ENCODE measurements around the gene TRAP1. TPM values are rescaled to one million over a fixed set of nuclear protein-coding genes. Genes with fewer than 3 reads are reported as not detected.

TRAP1 gene
- polyA plus RNA-seq, 2 donors = 46.8 to 87.9 TPM

DNA sequence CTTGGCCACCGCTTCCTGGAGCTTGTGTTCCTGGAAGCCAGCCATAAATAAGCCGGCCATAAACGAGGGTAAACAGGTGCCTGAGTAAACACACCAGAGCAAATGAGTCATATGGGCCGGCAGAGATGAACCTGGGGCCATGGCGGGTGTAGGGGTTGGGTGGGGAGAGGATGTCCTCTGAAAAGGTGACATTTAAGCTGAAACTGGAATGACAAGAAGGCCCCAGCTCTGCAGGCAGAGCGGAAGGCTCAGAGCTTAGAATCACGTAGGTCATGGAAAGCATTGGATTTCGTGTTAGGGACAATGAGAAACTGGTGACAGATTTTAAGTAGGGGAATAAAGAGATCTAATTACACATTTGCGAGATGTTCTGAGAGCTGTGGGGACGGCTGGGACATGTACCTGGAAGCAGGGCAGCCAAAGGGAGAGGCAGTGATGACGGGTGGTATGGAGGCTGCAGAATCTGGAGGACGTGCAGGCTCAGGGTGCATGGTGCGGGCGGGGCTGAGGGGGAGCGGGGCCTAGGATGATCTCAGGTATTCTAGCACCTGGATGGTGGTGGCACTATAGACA, 70.9 kb downstream of the TRAP1 start:
- peaks cover 0 to 10% of the 10 kb centered on the region in 2 donors for H3K36me3 ChIP-seq (ENCODE audit: control insufficient read depth in 2 of 2, insufficient read depth in 2 of 2, low read length in 1 of 2)
- peaks cover 7 to 16% of the 10 kb centered on the region in 2 donors for H3K4me1 ChIP-seq (ENCODE audit: control insufficient read depth in 2 of 2, insufficient read depth in 2 of 2, low read length in 1 of 2)
- H3K27ac ChIP-seq (ENCODE audit: low read depth in 2 of 2, low read length in 1 of 2) = peak overlapping the region; percentile 64 to 82
- WGBS, 2 donors = 64 to 66% methylated on average over 15 of the region's 15 CpGs
- no peaks in the 10 kb centered on the region for H3K9me3 ChIP-seq (ENCODE audit: control insufficient read depth in 2 of 2, insufficient read depth in 1 of 2, low read depth in 1 of 2, low read length in 1 of 2)
- H3K4me3 ChIP-seq (ENCODE audit: low read depth in 1 of 2, low read length in 2 of 2) = no peak overlapping the region
- H3K27me3 ChIP-seq (ENCODE audit: control insufficient read depth in 1 of 2, insufficient read depth in 2 of 2, low read length in 2 of 2) = no peaks in the 10 kb centered on the region

DNA sequence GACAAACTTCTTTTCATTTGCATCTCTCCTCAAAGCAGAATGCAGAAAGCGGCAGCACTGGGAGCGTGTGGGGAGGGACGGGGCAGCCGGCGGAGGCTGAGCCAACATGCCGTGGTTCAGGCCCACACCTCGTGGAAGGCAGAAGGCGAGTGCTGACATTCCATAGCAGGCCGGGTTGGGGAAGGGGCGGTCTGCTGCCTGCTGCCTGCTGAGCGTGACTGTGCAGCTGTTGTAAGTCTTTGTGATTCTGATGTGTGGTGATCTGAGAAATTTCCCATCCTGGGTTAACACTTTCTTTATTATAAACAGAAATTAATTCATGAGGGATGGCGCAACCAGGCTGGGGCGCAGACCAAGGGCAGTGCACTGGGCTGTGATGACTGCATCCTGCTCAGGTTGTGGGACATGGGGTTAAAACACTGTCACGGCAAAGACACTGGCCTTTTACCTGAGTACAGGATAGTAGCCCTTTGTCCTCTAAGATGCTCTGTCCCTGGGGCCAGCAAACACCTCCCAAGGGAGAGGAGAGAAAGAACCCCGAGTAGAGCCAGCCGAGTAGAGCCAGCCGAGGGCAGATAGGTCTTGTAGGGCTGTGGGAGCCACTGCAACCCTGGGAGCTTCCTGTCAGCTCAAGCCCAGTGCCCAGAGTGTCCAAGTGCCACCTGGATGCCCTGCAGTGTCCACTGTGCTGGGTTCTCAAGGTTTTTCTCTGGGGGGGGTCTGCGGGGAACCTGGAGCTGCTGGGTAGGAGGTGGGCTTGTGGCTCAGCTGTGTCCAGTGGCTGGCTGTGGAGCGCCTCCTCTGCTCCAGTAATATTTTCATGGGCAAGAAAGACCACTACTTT, 71.6 kb downstream of the TRAP1 start:
- H3K36me3 ChIP-seq (ENCODE audit: control insufficient read depth in 2 of 2, insufficient read depth in 2 of 2, low read length in 1 of 2) = peaks cover 0 to 10% of the 10 kb centered on the region in 2 donors
- no peaks in the 10 kb centered on the region for H3K27me3 ChIP-seq (ENCODE audit: control insufficient read depth in 1 of 2, insufficient read depth in 2 of 2, low read length in 2 of 2)
- H3K27ac ChIP-seq (ENCODE audit: low read depth in 2 of 2, low read length in 1 of 2) = peak overlapping the region in 1 of 2 donors; percentile 61
- no peaks in the 10 kb centered on the region for H3K9me3 ChIP-seq (ENCODE audit: control insufficient read depth in 2 of 2, insufficient read depth in 1 of 2, low read depth in 1 of 2, low read length in 1 of 2)
- H3K4me3 ChIP-seq (ENCODE audit: low read depth in 1 of 2, low read length in 2 of 2) = no peak overlapping the region
- peaks cover 7 to 16% of the 10 kb centered on the region in 2 donors for H3K4me1 ChIP-seq (ENCODE audit: control insufficient read depth in 2 of 2, insufficient read depth in 2 of 2, low read length in 1 of 2)
- 77 to 79% methylated on average over 19 of the region's 19 CpGs for WGBS, 2 donors

DNA sequence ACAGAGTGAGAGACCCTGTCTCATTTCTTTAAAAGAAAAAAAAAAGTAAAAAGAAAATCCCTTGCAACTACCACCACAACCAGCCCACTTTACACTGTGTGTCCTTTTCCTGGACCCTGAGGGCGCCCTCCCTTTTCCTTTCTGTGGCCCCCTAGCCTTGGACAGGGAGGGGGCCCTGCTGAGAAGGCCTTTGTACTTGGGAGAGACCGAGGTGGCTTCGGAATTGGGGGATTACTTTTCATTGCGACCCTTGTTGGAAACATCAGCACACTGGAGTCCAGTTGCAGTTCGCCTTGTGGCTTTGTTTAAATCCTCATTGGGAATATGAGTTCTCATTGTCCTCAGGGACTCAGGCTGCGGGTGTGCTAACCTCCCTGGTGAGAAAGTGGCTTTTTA, 72.2 kb downstream of the TRAP1 start:
- Histone ChIP-seq H3K4me3 (ENCODE audit: low read depth in 1 of 2, low read length in 2 of 2) (no peak overlapping the region), H3K27ac (ENCODE audit: low read depth in 2 of 2, low read length in 1 of 2) (no peak overlapping the region), H3K27me3 (ENCODE audit: control insufficient read depth in 1 of 2, insufficient read depth in 2 of 2, low read length in 2 of 2) (no peaks in the 10 kb centered on the region), H3K9me3 (ENCODE audit: control insufficient read depth in 2 of 2, insufficient read depth in 1 of 2, low read depth in 1 of 2, low read length in 1 of 2) (no peaks in the 10 kb centered on the region), H3K4me1 (ENCODE audit: control insufficient read depth in 2 of 2, insufficient read depth in 2 of 2, low read length in 1 of 2) (peaks cover 7 to 16% of the 10 kb centered on the region in 2 donors), H3K36me3 (ENCODE audit: control insufficient read depth in 2 of 2, insufficient read depth in 2 of 2, low read length in 1 of 2) (peaks cover 0 to 10% of the 10 kb centered on the region in 2 donors)
- 81 to 87% methylated on average over 6 of the region's 6 CpGs for WGBS, 2 donors

DNA sequence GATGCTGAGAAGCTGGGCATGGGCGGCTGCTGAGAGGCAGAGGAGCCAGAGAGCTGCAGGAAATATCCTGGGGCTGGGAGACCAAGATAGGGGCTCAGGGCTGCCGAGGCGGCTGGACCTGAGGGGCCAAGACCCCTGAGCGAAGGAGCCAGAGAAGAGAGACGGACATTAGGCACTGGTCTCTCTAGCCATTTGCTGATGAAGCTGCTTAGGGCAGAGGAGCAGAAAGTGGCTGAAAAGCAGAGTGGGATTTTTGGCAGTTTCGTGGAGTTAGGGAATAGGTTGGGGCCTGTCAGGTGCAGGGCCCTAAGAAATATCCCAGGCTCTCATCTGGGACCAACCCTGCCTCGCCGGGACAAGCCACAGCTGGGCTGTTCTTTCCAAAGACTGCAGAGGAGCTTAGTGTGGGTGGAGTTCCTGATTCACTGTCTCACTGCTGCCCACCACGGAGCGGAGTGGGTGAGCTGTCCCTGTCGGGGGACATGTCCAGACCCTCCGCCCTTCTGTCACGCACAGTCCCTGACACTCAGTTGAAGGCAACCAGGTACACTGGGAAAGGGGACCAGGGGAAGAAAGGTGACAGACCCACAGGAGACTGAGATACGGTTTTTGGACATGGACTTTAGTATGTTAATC, 74.1 kb downstream of the TRAP1 start:
- no peaks in the 10 kb centered on the region for H3K27me3 ChIP-seq (ENCODE audit: control insufficient read depth in 1 of 2, insufficient read depth in 2 of 2, low read length in 2 of 2)
- H3K9me3 ChIP-seq (ENCODE audit: control insufficient read depth in 2 of 2, insufficient read depth in 1 of 2, low read depth in 1 of 2, low read length in 1 of 2) = no peaks in the 10 kb centered on the region
- peaks cover 7 to 16% of the 10 kb centered on the region in 2 donors for H3K4me1 ChIP-seq (ENCODE audit: control insufficient read depth in 2 of 2, insufficient read depth in 2 of 2, low read length in 1 of 2)
- peaks cover 0 to 10% of the 10 kb centered on the region in 2 donors for H3K36me3 ChIP-seq (ENCODE audit: control insufficient read depth in 2 of 2, insufficient read depth in 2 of 2, low read length in 1 of 2)
- H3K4me3 ChIP-seq (ENCODE audit: low read depth in 1 of 2, low read length in 2 of 2) = peak overlapping the region; percentile 24 to 40
- peak overlapping the region in 1 of 2 donors; percentile 70 for H3K27ac ChIP-seq (ENCODE audit: low read depth in 2 of 2, low read length in 1 of 2)
- 66 to 73% methylated on average over 14 of the region's 14 CpGs for WGBS, 2 donors

DNA sequence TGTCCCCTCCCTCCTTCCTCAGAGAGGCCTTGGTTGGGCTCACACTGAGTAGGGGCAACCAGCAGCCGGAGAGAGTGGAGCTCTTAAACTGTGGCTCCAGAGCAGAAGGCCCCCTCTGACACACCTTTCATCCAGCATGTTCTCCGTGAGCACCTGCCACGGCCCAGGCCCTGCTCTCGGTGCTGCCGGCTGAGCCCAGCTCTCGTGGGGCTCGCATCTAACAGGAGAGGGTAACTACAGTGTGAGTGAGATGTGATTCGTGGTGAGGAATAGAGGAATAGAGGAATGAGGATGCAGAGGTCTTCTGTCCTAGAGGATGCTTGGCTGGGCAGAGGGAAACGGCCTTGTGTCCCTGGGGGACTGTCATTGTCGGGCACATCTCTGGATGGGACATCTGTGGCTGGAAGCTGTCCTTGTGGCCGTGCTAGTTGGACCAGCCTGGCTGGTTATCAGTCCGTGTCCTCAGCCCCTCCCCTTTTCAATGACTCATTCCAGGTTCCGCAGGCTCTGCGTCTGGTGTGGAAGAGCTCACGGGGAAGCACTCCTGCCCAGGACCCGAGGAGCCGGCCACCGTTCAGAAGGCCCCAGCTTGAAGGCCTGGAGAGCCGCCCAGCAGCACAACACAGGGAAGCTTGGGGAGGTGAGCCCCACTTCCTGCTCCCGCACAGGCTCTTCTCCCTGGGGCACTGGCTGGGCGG, 74.8 kb downstream of the TRAP1 start:
- peak overlapping the region in 1 of 2 donors; percentile 40 for H3K4me3 ChIP-seq (ENCODE audit: low read depth in 1 of 2, low read length in 2 of 2)
- peaks cover 0 to 10% of the 10 kb centered on the region in 2 donors for H3K36me3 ChIP-seq (ENCODE audit: control insufficient read depth in 2 of 2, insufficient read depth in 2 of 2, low read length in 1 of 2)
- peaks cover 7 to 16% of the 10 kb centered on the region in 2 donors for H3K4me1 ChIP-seq (ENCODE audit: control insufficient read depth in 2 of 2, insufficient read depth in 2 of 2, low read length in 1 of 2)

DNA sequence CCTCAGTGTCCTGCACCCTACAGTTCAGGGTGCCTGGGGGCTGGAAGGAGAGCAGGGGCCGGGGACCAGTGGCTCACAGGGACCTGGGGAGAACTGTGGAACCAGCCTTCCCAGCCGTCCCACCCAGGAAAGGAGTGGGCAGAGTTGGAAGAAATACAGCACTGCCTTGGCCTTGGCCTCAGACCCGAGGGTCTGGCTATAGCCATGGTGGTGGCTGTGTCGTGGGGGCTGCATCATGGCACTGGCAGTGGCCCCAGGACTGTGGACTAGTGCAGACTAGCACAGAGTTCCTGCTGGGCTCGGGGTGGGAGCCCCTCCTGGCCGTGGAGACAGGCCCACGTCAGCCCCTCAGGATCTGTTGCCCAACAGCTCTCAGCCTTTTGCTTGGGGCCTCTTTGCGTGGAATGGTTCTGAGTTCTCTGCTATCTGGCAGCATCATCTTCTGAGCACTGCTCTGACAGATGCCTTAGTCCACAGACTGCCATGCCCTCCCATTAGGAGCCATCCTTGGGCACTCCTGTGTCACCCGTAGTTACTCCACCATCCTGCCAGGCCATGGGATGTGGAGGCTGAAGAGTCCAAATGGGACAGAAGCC, 75.4 kb downstream of the TRAP1 start:
- H3K27ac ChIP-seq (ENCODE audit: low read depth in 2 of 2, low read length in 1 of 2) = peak overlapping the region in 1 of 2 donors; percentile 43
- 90 to 93% methylated on average over 9 of the region's 9 CpGs for WGBS, 2 donors
- H3K27me3 ChIP-seq (ENCODE audit: control insufficient read depth in 1 of 2, insufficient read depth in 2 of 2, low read length in 2 of 2) = no peaks in the 10 kb centered on the region
- H3K4me1 ChIP-seq (ENCODE audit: control insufficient read depth in 2 of 2, insufficient read depth in 2 of 2, low read length in 1 of 2) = peaks cover 7 to 16% of the 10 kb centered on the region in 2 donors
- H3K9me3 ChIP-seq (ENCODE audit: control insufficient read depth in 2 of 2, insufficient read depth in 1 of 2, low read depth in 1 of 2, low read length in 1 of 2) = no peaks in the 10 kb centered on the region
- no peak overlapping the region for H3K4me3 ChIP-seq (ENCODE audit: low read depth in 1 of 2, low read length in 2 of 2)
- peaks cover 0 to 10% of the 10 kb centered on the region in 2 donors for H3K36me3 ChIP-seq (ENCODE audit: control insufficient read depth in 2 of 2, insufficient read depth in 2 of 2, low read length in 1 of 2)

More for the DNA sequence above, 74.8 kb downstream of the TRAP1 start:
- H3K9me3 ChIP-seq (ENCODE audit: control insufficient read depth in 2 of 2, insufficient read depth in 1 of 2, low read depth in 1 of 2, low read length in 1 of 2) = no peaks in the 10 kb centered on the region
- 42 to 53% methylated on average over 21 of the region's 21 CpGs for WGBS, 2 donors
- H3K27ac ChIP-seq (ENCODE audit: low read depth in 2 of 2, low read length in 1 of 2) = peak overlapping the region in 1 of 2 donors; percentile 70
- no peaks in the 10 kb centered on the region for H3K27me3 ChIP-seq (ENCODE audit: control insufficient read depth in 1 of 2, insufficient read depth in 2 of 2, low read length in 2 of 2)

DNA sequence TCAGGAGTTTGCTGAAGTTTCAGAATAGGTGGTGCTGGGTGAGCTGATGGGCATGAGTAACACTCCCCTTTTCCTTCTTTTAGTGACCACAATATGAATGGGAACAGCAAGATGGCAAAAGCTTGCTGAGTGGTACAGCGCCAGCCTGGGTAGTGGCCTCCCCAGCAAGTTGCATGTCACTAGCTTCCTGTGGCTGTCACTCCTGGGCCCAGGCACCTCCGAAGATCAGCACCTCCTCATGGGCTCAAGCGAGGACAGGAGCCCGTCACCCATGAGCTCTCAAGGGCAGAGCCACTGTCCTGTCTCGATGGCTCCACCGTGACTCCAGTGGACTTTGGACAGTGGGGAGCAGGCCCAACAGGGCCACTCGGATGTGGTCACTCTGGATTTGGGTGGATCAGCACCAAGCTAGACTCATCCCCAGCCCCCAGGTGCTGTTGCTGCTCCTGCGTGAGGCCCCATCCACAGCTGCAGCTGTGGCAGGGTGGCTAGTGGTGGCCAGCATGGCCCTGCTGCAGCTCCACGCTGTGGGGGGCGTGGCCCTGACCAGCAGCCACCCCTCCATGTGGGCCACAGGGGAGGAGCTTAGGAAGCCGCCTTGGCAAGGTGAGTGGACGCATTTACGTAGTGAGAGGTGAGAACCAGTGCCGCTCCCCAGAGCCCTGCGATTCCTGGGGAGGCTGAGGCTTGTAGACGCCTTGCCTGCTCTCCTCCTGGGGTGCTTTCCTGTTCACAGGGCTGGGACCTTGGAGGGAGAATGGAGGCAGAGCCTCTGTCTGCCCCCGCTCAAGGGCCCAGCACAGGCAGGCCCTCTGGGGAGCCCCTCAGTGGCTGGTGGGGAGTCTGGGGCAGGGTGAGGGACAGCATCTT, 76.5 kb downstream of the TRAP1 start:
- no peaks in the 10 kb centered on the region for H3K27me3 ChIP-seq (ENCODE audit: control insufficient read depth in 1 of 2, insufficient read depth in 2 of 2, low read length in 2 of 2)
- H3K36me3 ChIP-seq (ENCODE audit: control insufficient read depth in 2 of 2, insufficient read depth in 2 of 2, low read length in 1 of 2) = peaks cover 0 to 10% of the 10 kb centered on the region in 2 donors
- H3K4me3 ChIP-seq (ENCODE audit: low read depth in 1 of 2, low read length in 2 of 2) = no peak overlapping the region
- no peaks in the 10 kb centered on the region for H3K9me3 ChIP-seq (ENCODE audit: control insufficient read depth in 2 of 2, insufficient read depth in 1 of 2, low read depth in 1 of 2, low read length in 1 of 2)
- no peak overlapping the region for H3K27ac ChIP-seq (ENCODE audit: low read depth in 2 of 2, low read length in 1 of 2)
- peaks cover 4 to 16% of the 10 kb centered on the region in 2 donors for H3K4me1 ChIP-seq (ENCODE audit: control insufficient read depth in 2 of 2, insufficient read depth in 2 of 2, low read length in 1 of 2)
- WGBS, 2 donors = 91 to 96% methylated on average over 17 of the region's 17 CpGs

DNA sequence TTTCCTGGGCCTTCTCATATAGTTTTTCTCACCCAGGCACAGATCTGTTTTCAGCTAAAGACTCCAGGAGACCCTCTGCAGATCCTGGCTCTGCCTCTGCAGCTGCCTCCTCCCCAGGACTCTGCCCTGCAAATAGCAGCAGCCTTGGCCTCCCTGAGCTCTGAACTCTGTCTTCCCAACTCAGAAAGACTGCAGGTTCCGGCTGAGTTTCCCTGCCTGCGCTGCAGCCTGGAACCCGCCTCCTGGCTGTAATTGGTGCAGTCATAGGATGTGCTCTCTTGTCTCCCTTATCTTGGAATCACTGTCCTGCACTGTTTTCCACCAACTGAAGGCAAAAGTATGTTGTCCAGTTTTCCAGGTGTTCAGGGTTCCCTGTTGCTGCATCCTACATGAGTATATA, 77.1 kb downstream of the TRAP1 start:
- H3K4me1 ChIP-seq (ENCODE audit: control insufficient read depth in 2 of 2, insufficient read depth in 2 of 2, low read length in 1 of 2) = peaks cover 3 to 14% of the 10 kb centered on the region in 2 donors
- H3K9me3 ChIP-seq (ENCODE audit: control insufficient read depth in 2 of 2, insufficient read depth in 1 of 2, low read depth in 1 of 2, low read length in 1 of 2) = no peaks in the 10 kb centered on the region
- H3K4me3 ChIP-seq (ENCODE audit: low read depth in 1 of 2, low read length in 2 of 2) = no peak overlapping the region
- 94 to 95% methylated on average over 3 of the region's 3 CpGs for WGBS, 2 donors
- no peak overlapping the region for H3K27ac ChIP-seq (ENCODE audit: low read depth in 2 of 2, low read length in 1 of 2)
- peaks cover 0 to 10% of the 10 kb centered on the region in 2 donors for H3K36me3 ChIP-seq (ENCODE audit: control insufficient read depth in 2 of 2, insufficient read depth in 2 of 2, low read length in 1 of 2)
- no peaks in the 10 kb centered on the region for H3K27me3 ChIP-seq (ENCODE audit: control insufficient read depth in 1 of 2, insufficient read depth in 2 of 2, low read length in 2 of 2)
